Fibroblast of mammary gland (primary cell): ENCODE measurements around the gene ZC3H13.

Experiments
- DNase-seq: peaks from one replicate; pipeline ENCODE4 v3.0.0-alpha.2; 2010; ENCODE audit warnings: low read depth
- H3K4me3 ChIP-seq: 2 replicates; pipeline ENCODE4 v1.5.1; 2011; ENCODE audit warnings: low read depth, mild to moderate bottlenecking, low read length, moderate library complexity; ENCODE audit not compliant: control insufficient read depth
- TF ChIP-seq, protein P1 (sequence below): conservative IDR thresholded peaks from 2 replicates; pipeline ENCODE4 v1.5.1; 2011; ENCODE audit warnings: low read depth, low read length, inconsistent platforms; ENCODE audit not compliant: control insufficient read depth, insufficient read depth

The ZC3H13 gene

DNA sequence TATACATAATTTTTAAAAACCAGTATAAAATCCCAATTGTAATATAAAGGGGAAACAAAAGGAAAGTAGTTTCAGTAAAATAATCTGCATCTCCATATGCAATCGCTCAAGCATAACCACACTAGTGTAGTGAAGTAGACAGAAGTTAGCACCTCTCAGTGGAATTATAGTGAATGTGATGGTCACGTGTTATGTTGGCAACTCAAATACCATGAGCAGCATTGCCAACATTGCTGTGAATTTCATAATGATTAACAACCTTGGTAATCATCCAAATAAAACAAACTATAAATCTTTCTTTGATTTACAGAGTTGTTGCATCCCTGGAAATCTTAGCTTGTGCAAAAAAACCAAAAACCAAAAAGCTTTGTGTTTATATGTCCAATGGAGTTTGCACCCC lies 123.7 kb downstream of the ZC3H13 start:
- no peak for DNase-seq
- no peak overlapping the region for H3K4me3 ChIP-seq

DNA sequence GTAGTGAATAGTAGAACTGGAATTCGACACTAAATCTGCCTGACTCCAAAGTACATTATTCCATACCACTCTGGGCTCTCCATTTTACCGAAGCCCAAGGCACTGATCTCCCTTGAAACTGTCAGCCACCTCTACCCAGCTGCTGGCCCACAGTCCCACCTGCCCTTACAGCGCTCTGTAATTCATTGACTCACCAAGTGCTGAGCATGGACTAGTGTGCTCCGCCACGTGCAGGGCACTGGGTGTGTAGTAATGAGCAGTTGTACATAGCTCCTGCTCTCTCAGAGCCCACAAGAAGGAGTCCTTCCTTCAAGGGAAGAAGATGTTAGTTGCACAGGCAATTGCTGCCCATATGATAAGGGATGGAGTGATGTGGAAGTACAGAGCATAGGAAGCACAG lies 124.4 kb downstream of the ZC3H13 start:
- TF ChIP-seq, protein P1, sequence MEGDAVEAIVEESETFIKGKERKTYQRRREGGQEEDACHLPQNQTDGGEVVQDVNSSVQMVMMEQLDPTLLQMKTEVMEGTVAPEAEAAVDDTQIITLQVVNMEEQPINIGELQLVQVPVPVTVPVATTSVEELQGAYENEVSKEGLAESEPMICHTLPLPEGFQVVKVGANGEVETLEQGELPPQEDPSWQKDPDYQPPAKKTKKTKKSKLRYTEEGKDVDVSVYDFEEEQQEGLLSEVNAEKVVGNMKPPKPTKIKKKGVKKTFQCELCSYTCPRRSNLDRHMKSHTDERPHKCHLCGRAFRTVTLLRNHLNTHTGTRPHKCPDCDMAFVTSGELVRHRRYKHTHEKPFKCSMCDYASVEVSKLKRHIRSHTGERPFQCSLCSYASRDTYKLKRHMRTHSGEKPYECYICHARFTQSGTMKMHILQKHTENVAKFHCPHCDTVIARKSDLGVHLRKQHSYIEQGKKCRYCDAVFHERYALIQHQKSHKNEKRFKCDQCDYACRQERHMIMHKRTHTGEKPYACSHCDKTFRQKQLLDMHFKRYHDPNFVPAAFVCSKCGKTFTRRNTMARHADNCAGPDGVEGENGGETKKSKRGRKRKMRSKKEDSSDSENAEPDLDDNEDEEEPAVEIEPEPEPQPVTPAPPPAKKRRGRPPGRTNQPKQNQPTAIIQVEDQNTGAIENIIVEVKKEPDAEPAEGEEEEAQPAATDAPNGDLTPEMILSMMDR, result no peak
- DNase-seq, result no peak
- H3K4me3 ChIP-seq, result no peak overlapping the region

More for the DNA sequence above, 123.7 kb downstream of the ZC3H13 start:
- TF ChIP-seq, protein P1, result no peak

DNA sequence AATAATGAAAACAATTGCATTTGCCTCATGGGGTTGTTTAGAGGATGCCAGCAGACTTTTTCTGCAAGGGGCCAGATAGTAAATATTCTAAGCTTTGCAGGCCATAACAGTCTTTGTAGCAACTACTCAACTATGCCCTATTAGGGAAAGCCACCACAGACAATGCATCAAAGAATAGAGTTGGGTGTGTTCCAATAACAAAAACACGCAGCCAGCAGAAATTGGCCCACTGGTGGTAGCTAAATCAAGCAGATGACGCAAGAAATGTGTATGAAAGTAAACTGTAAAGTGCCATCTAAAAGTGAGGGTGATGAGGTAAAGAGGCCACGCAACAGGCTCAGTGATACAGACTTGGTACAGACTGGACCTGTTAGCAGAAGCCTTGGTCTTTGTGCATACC lies 125.8 kb downstream of the ZC3H13 start:
- DNase-seq, result no peak
- TF ChIP-seq, protein P1, result no peak

DNA sequence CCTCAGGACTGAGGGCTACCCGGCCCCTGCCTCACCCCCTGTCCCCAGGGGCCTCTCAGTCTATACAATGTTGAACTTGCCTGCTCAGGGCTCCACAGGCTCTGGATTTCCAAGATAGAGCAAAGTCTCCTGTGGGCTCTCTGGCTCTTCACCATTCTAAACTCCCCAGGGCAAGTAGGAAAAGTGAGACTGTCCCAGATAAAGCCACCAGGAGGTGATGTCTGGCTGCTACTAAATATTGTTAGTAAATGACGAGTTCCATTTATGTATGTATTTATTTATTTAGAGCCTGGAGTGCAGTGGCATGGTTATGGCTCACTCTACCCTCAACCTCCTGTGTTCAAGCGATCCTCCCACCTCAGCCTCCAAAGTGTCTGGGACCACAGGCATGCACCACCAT lies 127.4 kb downstream of the ZC3H13 start:
- TF ChIP-seq, protein P1, result peak; percentile 10
- H3K4me3 ChIP-seq, result no peak overlapping the region
- peak; percentile 12 for DNase-seq

More for the DNA sequence above, 125.8 kb downstream of the ZC3H13 start:
- no peak overlapping the region for H3K4me3 ChIP-seq

DNA sequence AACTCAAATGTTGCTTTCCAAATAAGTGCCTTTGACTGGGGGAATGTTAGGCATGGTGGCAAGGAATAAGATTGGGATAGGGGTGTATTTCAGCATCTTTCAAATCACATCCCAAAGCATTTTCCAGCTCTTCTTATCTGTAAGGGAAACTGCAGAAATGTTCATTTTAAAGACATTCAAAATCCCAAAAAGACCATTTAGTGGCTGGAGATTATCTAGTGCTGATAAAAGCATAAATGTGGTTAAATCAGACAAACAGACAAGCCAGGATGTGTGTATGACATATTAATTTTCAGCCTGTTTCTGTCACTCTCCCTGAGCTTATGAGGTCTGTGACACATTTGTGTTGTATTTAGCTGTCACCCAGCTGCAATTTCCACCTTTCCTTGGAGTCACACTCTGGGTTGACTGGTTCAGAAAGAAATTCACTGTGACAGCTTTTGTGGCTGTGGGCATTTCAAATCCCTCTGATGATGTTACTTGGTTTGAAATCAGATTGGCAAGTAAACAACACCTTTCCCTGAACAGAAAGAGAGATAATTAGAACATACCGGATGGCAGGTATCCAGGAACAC lies 131.3 kb downstream of the ZC3H13 start:
- TF ChIP-seq, protein P1, result no peak
- DNase-seq, result no peak
- no peak overlapping the region for H3K4me3 ChIP-seq

DNA sequence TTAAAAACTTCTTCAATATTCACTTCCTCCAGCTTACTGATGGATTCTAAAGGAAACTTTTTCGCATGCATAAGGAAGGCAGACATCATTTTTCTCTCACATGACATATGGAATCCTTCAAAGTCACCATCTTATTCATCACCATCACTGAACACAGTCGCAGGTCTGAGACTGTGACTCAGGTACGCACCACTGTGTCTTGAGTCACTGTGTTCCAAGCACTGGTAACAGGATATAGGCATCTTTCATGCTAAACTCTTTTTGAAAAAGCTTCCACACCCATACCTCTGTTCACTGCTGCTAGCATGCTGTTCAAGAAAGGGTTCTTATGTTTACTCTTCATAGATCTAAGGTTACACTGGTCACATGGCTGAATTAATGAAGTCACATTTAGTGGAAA lies 133.9 kb downstream of the ZC3H13 start:
- no peak overlapping the region for H3K4me3 ChIP-seq
- TF ChIP-seq, protein P1, result no peak
- DNase-seq, result no peak

DNA sequence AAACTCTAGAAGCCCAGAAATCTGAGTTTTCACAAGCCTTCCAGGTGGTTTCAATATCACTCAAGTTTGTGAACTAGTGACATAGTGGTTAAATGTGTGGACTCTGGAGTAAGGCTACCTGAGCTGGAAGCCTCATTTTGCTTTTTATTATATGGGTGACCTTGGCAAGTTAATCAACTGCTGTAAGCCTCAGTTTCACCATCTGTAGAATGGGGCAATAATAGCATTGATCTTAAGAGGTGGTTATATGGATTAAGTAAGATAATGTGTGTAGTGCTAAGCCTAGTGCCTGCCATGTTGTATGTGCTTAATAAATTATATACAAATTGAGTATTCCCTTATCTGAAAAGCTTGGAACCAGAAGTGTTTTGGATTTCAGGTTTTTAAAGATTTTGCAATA lies 135.5 kb downstream of the ZC3H13 start:
- no peak overlapping the region for H3K4me3 ChIP-seq
- DNase-seq, result no peak
- TF ChIP-seq, protein P1, result no peak
